ENCODE data around the gene MYO5B.

Gene MYO5B

DNA sequence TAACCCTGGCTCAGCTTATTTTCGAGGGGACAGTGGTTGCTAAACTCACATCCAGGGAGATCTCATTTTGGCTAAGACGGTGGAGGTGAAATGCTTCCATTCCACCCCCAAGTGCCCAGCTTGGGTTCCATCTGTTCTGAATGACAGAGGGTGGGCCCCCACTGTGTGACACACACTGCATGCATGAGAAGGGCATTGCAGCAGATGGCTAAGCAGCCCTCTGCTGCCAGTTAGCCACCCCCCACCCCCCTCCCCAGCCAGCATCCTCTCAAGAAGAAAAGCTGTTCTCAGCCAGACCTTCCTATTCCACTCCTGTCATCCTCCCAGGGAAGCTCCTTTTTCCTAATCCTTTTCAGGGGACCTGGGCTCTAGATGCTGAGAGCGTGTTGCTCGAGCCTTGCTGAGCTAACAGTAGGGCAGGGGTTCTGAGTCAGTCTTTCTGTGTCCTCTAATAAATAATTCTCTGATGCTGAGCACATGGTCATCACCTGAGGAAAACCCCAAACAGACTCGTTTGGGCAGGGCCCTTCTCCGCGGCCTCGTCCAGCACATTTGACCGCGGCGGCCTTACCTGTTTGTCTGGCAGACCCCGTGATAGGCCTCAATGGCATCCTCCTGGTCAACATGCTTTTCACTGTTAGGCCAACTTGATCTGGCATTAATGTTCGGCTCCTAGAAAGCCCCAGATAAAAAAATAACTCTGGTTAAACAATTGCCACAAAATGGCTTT, 332.1 kb downstream of the MYO5B start:
- in situ Hi-C loops (cut with MboI; ENCODE audit: low sequenced_read_pairs): no loop called here

DNA sequence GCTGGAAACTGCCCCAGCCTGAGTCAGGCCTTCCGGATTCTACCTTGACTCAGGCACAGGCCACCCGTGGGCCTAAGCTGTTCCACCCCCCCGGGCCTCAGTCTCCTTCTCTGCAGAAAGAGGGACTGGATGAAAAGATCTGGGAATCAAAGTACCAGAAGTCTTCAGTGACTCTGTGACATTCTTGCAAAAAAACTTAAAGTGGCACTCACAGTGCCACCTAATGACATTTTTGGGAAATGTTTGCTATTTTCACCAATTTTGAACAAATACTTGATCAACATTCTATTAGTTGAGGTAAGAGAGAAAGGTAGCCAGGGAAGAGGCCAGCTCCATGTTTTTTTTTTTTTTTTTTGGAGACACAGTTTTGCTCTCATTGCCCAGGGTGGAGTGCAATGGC, 333.3 kb downstream of the MYO5B start:
- in situ Hi-C loops (cut with MboI; ENCODE audit: low sequenced_read_pairs): no loop called here

DNA sequence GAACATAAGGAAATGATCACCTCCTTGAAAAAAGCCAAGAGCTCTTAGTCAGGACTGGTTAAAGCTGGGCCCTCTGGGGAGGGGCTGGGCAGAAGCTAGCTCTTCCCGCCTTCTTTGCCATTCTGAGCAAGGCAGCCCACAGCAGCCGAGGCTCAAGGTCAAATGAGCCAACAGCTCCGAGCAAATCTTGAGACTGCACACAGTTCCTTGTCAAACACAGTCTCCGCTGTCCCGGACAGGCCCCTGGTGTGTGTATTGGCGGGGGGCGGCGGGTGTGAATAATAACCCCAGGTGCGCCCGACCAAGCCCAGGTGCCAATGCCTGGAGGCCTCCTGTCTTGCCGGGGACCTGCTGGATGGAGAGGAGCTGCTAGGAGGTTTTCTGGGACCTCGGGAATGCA, 335.2 kb downstream of the MYO5B start:
- in situ Hi-C loops (cut with MboI; ENCODE audit: low sequenced_read_pairs): no loop called here

DNA sequence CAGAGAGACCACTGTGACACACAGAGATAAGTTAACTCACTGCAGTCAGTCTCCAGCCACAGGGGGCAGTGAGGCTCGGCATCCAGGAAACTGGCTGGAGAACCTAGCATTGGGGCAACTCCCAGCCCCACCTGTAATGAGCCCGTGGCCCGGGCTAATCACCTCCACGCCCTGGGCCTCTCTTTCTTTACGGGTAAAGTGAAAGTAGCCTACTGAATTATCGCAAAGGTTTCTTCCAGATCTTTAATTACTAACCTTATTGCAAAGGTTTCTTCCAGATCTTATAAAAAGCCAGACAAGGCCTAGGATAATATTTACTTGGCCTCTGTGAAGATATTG, 336.0 kb downstream of the MYO5B start:
- in situ Hi-C loops (cut with MboI; ENCODE audit: low sequenced_read_pairs): no loop called here

DNA sequence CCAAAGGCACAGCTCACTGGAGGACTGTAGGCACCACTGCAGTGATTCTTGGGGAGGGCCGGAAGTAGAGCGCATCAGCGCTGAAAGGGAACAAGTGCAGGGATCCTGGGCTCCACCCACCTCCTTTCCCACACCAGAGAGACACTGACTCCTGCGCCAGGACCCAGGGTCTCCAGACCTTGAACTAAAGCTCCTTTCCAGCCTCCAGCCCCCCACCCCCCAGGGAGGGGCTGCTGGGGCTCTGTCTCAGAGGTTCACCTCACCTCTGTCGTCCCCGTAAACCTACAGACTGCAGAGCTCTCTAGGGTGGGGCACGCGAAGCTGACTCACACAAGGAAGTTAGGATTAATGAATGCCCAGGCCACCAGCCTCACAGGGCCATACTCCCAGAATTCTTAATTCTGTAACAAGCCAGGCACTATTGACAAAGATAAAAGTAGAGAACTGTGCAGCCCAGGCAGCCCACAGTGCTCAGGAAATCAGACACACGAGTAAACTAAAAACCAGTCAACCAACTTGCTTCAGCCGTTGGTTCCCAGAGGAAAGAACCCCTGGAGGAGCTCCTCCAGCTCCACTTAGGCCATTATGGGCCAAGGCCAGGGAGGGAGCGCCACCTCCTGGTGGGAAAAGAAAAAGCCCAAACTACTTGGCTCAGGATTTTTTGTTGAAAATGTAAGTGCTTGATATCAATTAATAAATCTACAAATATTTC, 336.5 kb downstream of the MYO5B start:
- in situ Hi-C loops (cut with MboI; ENCODE audit: low sequenced_read_pairs): no loop called here

DNA sequence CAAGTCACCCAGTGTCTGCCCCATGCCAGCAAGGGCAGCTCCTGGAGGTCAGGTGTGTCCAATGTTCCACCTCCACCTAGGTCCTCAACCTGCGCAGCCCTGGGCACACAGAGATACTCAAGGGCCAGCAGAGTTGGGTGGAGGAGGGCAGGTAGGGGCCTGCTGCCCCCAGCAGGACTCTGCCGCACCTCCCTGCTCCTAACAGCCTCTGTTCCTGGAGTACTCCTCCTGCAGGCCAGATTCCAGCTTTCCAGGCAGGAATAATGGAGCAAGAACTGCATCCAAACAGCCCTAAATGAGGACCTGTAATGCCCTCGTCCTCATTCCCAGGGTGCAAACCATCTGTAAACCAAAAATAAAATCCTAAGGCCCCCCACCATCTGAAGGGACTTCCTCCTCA, 337.2 kb downstream of the MYO5B start:
- in situ Hi-C loops (cut with MboI; ENCODE audit: low sequenced_read_pairs): no loop called here

DNA sequence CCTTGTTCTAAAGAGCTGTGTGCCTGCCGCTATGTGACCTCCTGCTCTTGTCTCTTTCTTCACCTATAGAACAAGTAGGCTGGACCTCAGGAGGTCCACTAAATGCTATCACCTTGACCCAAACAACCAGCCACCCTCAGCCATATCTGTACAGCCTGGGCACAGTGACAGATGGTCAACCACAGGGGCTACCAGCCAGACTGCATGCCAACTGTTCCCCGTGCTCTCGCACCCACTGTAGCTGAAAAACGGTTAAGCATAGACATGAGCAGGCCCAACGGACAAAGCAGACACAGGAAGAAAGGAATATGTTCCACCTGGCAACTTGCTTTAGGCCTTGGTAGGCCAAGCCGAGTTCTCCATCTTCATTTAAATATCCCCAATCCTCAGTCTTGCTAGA, 338.5 kb downstream of the MYO5B start:
- in situ Hi-C loops (cut with MboI; ENCODE audit: low sequenced_read_pairs): no loop called here

DNA sequence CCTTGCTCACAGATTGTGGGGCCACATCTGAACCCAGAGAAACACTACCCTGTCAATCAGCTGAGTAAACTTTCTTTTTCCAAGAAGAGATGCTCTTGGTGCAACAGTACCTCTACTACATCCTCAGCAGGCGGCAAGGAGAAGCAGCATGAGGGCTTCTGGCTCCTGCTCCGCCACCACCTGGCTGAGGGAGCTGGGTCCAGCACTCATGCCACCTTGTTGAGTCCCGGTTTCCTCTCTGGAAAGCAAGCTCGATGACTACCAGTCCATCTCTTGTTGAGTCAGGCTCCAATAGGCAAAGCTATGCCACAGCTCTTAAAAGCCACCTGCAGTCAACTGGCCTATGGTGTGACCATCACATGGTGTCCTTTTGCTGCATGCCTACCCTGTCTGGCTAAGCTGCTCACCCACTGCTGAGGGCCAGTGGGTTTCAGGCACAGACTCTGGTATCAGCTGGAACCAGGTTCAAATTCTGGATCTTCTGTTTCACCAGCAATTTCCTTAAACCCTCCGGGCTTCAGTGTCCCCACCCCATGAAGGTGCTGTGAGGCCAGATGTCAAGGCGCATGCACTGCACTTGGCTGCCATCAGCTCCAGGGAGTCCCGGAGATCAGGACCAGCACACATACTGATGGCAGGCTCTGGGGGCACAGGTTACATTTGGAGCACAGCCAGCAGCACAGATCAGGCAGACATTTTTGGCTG, 339.1 kb downstream of the MYO5B start:
- in situ Hi-C loops (cut with MboI; ENCODE audit: low sequenced_read_pairs): no loop called here

DNA sequence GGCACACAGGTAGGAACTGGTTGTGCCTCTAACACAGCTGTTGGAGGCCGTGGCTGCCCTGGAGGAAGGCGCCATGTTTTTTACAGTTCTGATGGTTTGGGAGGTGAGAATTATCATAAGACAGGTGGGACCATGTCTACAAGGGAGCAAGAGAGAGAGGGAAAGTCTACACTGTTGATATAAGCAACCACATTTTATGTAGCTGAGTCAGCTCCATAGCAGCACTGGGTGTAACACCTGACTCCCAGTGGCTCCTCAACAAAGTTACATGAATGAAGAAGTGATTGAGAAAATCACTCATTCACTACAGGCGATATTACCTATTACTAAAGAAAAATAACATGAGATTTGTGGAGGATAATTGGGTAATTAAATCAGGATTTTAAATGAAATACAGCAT, 340.3 kb downstream of the MYO5B start:
- in situ Hi-C loops (cut with MboI; ENCODE audit: low sequenced_read_pairs): no loop called here

DNA sequence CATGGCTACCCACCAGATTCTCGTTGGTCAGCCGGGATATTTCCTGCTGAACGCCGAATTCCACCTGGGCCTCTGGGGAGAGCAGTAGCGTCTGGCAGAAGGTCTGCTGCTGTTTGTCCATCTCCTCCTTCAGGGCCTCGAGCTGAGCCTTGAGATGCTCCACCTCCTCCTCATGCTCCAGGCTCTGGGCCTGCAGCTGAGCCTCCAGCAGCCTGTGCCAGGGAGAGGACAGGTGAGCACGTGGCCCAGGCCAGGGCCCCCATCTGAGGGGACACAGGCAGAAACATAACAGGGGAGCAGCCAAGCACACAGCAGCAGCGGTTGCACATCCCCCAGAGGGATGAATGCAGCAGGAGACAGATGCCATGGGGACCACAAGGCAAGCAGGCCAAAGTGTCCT, 341.5 kb downstream of the MYO5B start:
- in situ Hi-C loops (cut with MboI; ENCODE audit: low sequenced_read_pairs): no loop called here

DNA sequence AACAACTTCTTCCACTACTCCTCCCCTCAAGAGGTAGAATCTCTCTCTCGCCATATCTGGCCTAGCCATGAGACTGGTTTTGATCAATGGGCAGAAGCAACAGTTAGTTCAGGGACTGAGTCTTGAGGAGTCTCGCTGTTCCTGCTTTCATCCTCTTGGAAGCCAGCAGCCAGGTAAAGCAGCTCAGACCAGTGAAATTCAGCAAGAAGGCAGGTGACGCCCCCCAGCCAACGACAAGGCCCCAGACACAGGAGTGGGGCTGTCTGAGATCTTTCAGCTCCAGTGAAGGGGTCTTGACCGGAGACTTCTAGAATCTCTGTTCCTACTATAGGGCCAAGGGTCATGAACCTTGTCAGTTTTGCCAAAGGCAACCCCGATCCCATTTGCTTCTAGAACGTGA, 341.9 kb downstream of the MYO5B start:
- in situ Hi-C loops (cut with MboI; ENCODE audit: low sequenced_read_pairs): no loop called here

DNA sequence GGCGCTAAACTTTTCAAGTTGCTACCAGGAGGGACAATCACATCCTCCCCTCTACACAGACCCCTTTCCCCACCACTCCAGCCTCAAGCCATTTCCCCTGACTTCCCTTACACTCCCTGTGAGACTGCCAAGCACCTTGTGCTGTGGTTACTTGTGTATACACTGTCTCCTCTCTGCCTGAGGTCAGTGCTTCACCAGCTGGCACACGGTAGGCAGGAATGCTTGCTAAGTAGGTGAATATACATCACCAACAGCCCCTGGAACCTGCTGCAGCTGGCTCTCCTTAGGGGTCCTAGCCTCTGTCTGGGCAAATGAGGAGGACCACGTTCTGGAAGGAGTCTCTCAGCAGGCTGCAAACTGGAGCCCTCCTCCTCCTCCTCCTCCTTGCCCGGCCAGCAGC, 343.3 kb downstream of the MYO5B start:
- in situ Hi-C loops (cut with MboI; ENCODE audit: low sequenced_read_pairs): no loop called here

DNA sequence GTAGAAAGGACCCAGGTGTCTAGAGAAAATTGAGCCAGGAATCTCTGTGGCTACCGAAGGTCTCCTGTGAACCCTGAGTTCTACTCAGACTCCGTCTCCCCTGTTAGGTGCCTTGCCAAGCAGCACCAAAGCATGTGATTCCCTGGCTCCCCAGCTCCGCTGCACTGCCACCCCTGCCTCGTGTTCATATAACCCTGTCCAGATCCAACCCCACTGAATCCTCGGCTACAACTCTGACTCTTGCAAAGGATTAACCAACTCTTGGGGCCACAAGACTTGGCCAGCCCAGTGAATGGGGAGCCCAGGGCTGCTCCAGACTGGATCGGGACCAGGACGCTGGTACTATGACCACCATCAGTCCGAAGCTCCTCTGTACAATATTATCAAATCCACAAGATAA, 344.3 kb downstream of the MYO5B start:
- in situ Hi-C loops (cut with MboI; ENCODE audit: low sequenced_read_pairs): no loop called here

DNA sequence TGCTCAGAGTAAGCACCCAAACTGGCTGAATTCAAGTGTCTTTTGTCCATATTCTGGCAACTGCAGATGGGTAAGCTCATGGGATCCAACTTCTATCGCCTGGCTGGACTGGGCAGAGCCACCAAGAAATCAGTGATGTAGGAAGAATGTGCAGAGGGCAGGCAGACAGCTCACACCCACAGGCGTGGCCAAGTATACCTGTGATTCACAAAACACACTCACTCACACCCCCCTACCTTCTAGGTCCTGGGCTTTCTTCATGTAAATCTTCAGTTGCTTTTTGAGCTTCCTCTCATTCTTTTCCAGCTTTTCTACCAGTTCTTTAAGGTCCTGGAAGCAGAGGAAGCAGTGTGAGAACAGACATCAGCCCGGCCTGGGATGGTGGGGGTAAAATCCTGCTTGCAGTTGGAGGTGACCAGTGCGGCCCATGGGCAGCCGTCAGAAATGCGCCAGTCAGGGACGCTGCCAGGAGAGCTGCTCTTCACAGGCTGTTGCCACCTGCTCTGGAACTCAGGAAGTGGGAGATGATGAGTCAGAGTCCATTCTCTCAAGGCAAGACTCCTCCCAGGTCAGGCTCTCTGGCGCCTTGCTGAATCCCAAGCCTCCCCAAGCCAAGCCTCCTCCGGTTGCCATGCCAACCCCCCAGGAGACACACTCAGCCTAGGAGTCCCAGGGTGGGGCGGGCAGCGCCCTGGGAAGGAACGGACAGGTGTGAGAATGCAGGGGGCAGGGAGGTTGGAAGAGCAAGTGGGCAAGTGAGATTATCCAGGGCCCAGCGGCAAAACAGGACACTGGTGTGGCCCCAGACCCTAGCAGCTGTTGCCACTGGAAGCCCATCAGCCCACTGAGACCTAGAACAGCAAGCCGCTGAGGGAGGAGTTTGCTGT, 345.4 kb downstream of the MYO5B start:
- in situ Hi-C loops (cut with MboI; ENCODE audit: low sequenced_read_pairs): no loop called here

DNA sequence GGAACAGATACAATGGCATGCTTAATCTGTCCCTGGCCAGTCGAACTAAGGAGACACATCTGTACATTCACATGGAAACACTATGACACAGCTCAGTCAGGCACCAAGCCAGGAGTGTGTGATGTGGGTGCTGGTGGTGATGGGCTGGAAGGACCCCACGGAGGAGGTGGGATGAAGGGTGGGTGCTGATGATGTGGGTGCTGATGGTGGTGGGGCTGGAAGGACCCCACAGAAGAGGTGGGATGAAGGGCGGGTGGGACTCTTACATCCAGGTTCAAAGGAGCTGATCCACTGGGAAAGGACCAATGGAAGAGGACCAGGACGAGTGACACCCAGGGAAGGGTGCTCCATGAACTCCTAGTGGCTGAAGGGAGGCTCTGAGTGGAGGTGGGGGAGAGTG, 346.8 kb downstream of the MYO5B start:
- in situ Hi-C loops (cut with MboI; ENCODE audit: low sequenced_read_pairs): no loop called here

DNA sequence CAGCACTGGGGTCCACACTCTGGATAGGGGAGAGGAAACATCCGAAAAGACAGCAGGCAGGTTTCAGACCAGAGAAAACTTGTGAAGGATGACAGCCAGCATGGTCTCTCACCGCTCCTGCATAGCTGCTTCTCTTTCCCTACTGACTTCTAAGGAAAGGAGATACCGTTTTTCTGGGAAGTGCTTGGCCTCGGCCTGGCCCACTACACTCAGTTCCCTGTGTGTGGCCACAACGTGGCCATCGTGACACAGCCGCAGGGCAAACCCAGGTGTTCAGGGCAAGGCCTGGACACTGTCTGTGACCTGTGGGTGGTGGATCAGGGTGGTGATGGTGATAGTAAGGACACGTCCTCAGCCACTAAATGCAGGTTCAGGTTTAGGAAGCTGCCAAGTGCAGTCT, 347.4 kb downstream of the MYO5B start:
- in situ Hi-C loops (cut with MboI; ENCODE audit: low sequenced_read_pairs): no loop called here

DNA sequence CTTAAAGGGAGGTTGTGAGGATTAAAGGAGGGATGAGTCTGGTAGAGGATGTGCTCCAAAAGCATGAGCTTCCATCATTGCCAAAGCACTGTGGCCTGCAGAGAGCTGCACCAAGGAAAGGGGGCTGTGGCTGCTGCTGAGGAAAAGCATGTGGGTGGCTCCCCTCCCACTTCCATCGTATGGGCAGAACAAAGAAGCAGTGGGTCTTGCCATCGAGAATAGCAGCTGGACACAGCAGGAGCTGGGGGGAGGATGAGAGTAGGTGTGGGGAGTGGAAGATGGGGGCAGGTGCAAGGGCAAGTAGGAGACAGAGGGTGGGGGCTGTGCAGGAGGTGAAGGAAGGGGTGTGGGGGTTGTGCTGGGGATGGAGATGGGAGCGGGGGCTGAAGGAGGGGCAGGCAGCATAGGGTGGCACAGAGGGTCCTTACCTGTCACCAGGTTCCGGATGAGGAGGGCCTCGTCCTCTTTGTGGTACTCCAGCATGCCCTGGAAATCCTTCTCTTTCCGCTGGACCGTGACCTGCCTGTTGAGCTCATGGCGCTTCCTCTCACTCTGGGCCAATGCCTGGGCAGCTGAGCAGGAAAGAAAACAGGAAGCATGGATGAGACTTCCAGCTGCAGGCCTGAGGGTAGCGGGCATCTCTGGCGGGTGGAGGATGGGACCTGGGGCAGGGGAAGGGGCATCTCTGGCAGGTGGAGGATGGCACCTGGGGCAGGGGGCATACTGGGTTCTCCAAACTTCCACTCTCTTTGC, 348.1 kb downstream of the MYO5B start:
- in situ Hi-C loops (cut with MboI; ENCODE audit: low sequenced_read_pairs): no loop called here

DNA sequence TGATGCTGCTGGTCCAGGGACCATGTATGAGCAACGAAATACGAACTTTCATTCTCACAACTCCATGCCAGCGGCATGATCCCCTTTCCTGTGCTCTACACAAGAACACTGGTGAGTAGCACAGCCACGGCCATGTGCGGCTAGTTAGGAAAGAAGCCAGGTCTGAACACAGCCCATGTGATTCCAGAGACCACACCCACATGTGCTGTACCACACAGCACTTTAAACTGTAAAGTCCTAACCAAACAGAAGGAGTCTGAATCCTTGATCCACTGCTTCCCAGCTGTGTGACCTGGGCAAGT, 348.6 kb downstream of the MYO5B start:
- in situ Hi-C loops (cut with MboI; ENCODE audit: low sequenced_read_pairs): no loop called here

DNA sequence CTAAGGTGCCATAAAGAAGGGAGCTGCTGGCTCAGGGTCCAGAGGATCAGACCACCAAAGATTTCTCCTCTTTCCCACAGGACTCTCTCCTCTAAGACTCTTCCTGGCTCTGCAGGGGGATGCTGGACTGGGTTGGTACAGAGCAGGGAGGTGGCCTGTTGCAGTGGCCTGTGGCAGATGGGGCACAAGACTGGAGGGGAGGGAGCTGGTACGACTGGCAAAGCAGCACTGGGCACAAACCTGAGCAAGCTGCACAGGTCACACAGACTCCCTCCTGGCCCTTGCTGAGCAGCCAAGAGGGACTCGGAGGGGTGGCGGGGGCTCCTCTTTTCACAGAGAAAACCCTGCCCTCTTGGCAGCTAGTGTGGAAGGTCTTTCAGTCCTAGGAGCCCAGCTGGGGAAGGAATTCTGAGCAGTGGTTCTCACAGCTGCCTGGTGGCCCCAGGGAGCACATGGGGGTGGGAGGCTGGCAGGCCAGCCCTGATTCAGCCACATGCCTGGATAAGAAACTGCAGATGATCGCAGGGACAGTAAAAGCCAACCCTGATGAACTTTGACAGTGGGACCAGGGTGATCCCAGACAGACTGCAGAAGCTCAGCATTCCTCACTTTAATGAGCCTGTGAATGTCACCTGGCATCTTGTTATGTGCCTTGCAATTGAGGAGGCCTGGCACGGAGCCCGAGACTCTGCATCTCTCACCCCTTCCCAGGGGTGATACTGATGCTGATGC, 349.2 kb downstream of the MYO5B start:
- in situ Hi-C loops (cut with MboI; ENCODE audit: low sequenced_read_pairs): no loop called here

DNA sequence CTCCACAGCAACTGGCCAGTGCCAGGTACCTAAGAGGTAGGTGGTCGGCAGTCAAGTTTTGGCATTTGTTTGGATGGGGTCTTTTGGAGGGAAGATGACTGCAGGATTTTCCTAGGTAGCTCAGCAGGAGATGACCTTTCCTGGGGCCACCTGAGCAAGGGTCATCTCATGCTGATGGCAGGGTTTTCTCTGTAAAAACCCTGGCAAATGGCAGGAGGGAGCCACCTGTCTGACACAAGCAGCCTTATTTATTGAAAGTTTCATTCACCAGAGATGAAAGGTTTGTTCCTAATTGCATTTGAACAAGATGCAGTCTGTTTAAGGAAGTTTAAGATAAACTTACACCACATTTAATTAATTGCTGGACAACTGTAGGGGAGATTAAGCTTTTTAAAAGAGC, 350.0 kb downstream of the MYO5B start:
- in situ Hi-C loops (cut with MboI; ENCODE audit: low sequenced_read_pairs): no loop called here
